Suppressor macrophage (primary cell): Measurements from ENCODE around the gene UBAP1.
"Not testable (repeated sequence)": the region's sequence is repeated elsewhere in the genome, so short reads cannot be mapped to it uniquely, and the experiment has no call there.

Experiments
- DNase-seq, 4 experiments: peaks; one replicate each; pipeline ENCODE4 v3.0.0-alpha.2; 2020 to 2022

Gene UBAP1

DNA sequence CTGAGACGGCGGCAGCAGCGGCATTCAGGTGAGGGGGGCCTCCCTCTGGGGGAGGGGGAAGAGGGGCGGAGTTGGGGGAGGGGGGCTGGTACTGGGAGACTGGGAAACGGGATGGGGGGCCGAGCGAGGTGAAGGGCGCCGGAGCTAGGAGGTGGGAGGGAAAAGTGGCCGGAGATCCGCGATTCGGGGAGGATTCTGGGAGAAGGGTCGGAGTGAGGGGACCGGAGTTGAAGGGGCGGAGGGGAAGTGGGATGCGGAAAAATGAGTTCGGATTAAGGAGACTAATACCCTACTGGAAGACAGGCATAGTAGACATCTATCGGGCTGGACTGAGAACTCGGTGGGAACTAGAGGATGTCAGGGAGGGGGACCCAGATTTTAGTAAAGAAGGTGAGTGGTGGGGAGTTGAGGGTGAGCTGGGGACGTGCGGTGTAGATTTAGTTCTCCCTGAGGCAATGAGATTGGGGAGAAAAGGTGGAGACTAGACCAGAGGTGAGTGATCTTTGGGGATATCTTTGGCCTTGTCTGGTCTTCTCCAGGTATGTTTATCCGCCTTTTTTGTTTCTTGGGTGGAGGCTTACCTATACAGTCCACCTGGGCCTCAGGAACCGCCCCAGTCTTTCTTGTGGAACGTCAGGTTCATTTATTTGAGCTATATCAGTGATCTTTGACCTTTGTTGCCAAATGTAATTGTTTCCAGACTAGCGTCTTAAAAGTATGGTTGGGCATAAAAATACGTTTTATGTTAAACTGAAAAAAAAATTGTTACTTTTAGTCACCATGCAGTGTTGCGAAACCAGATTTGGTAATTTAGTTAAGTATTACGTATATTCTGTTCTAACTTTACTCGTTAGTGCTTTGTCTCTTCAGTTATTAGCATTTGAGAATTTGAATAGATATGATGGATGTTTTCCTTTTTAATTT is 632 bp downstream of the UBAP1 start:
- DNase-seq, result peak; percentile 53 to 77 (median 66)

DNA sequence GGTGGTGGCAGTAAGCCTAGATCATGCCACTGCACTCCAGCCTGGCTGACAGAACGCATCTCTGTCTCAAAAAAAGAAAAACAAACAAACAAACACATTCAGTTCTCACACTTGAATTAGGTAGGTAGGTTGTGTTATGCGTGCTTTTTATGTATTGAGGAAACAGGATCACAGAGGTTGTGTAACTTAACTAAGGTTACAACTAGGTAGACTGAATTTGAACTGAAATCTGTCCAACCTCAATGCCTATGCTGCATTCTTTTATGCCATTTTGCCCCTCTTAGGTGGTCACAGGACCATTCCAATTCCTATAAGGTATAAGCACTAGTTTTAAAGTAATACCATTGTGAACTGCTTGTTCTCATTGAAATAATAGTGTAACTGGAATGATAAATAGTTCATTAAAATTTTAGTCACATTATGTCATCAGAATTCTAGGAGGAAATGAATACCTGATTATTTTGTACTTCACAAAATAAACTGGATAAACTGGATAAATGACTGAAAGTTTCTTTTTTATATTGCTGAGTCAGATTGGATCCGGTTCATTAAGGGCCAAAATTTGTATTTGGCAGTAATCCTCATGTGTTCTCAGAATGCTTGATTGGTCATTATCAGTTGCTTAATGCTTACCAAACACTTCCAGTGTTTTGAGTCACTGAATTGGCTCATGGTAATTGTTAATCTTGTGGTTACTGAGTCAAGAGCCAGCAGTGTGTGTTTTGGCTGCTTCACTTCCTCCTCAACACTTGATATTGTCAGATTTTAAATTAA is 7.1 kb downstream of the UBAP1 start:
- DNase-seq, result peak; percentile 68 to 94 (median 80)

DNA sequence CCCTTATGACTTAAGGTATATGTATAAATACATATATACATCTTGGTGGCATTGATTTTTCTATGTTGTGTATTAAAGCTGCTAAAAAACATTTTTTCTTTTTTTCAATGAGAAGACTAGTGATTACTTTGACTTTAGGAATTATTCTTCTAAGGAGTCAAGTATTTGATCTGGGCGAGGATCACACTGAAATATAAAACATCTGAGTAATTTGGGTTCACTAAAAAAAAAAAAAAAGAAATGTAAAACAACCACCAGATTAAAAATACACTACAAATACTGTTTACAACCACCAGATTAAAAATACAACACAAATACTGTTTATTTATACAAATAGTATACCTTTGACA is 9.0 kb downstream of the UBAP1 start:
- no peak for DNase-seq

DNA sequence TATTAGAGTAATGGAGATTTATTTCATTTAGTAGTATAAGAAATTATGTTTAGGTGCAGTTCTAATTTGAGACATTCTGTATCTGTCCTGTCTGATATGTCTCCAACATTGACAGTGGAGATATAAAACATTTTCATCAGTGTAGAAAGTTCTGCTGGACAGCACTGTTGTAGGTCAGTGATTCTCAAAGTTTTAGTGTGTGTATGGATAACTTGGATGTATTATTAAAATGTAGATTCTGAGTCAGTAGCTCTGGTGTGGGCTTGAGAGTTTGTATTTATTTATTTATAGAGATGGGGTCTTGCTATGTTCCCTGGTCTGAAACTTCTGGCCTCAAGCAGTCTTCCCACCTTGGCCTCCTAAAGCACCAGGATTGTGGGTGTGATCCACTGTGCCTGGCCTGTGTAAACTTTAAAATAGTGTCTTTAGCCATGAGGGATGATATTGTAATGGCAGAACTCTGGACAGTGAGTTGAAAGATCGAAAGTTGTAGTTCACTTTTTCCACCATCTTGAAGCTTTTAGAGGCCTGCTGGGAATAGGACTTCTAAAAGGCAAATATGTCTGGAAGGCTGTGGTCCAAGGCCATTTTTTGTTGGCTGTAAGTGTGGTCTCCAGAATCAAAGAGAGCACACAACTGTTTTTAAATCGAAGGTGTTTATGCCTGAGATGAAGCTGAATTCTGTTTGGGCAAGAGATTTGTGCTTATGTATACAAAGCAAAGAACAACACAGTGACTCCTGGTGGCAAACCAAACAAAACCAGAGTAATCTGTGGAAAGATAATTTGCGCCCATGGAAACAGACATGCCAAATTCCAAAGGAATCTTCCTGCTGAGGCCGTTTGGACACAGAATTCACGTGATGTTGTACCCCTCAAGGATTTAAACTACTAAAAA is 12.4 kb downstream of the UBAP1 start:
- no peak for DNase-seq

DNA sequence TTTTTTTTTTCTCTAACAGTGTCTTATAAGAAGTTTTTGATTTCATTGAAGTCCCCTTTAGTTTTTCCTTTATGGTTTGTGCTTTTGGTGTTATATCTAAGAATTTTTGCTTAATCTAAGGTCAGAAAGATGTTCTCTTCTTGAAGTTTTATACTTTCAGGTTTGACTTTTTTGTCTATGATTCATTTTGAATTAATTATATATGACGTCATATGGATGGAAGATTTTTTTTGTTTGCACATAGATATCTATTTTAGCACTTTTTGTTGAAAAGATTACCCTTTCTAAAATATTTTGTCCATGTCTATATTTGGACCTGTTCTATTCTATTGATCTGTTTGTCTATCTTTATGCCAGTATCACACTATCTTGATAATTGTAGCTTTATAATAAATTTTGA is 16.3 kb downstream of the UBAP1 start:
- no peak for DNase-seq

DNA sequence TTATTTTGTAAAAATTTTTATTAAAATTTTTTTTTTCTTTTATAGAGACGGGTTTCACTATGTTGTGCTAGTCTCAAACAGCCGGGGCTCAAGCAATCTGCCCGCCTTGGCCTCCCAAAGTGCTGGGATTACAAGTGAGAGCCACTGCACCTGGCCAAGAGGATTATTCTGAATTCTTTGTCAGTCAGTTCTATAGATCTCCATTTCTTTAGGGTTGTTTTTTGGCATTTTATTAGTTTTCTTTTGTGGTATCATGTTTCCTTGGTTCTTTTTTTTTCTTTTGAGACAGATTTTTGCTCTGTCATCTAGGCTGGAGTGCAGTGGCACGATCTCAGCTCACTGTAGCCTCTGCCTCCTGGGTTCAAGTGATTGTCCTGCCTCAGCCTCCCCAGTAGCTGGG is 18.4 kb downstream of the UBAP1 start:
- not testable (repeated sequence) for DNase-seq

DNA sequence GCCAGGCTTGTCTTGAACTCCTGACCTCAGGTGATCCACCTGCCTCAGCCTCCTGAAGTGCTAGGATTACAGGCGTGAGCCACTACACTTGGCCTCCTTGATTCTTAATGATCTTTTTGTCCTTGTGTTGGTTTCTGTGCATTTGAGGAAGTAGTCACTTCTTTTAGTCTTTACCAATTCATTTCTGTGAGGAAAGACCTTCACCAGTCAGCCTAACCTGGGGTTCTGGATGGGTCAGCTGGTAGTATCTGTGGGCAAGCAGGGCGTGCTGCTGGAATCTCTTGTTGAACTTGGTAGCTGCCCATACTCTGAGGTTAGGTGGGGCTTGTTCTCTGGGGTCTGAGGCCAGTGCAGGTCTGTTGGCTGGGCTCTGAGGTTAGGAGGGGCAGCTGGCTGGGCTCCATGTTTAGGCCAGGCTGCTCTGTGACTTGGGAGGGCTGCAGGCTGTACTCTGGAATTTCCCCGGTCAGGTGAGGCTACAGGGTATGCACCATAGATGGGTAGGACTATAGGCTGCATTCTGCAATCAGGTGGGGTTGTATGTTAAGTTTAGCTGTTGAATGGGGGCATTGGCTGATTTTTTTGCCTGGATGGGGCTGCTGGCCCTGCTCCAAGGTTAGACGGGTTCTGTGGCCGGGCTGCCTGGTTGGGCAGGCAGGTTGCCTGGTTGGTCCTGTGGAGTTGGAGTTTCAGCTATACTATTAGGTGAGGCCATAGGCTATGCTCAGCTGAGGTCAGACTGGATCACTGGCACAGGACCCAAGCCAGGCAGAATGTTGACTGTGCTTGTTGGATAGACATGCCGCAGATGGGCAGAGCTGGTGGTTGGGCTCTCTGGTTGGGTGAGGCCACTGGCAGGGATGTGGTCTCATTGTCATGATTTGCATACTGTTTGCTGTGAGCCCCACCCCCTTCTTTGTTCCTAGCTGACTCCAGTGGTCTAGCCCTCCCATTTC is 19.2 kb downstream of the UBAP1 start:
- DNase-seq, result peak in 3 of 4 experiments; percentile 23 to 49 (median 32)

DNA sequence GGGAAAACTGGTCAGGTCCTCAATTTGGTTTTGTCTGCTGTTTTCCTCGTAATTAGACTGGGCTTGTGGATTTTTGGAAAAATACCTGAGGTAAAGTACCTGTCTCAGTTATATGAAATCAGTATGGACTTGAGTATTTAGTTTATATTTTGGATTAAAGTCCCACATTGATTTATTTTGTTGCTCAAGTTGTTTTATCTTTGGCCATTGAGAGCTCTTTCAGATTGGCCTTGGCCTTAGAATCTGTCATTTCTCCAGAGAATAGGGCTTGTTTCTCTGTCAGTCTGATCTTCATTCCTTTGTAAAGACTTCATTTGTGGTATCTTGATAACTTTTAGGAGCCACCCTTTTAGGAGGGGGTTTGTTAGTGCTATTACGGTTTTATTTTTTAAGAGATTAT is 21.2 kb downstream of the UBAP1 start:
- DNase-seq, result no peak

DNA sequence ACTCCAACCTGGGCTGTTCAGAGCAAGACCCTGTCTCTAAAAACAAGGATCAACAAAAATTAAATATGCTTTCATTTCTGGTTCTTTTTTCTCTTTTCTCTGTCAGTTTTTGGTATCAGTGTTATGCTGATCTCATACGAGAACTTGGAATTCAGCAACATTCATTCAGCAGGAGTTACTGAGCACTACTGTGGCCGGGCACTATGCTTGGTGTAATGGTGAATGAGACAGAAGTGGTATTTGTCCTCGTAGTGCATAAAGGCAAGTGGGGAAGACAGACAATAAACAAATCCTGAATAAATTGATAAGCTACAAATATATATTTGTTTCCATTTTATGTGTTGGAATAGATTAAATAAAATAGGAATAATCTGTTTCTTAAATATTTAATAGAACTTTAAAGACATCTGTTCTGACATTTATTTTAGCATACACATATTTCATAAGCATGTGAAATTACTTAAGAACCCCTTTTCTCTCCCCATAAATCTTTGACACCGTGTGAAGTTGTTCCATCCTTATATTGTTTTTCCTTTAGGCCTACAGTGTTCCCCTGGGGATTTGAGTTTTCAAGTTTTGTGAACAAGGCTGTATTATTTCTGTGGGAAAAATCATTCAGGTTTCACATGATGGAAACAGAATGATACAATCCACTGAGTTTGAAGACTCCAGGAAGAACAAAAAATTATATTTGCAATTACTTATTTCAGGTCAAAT is 24.6 kb downstream of the UBAP1 start:
- no peak for DNase-seq

DNA sequence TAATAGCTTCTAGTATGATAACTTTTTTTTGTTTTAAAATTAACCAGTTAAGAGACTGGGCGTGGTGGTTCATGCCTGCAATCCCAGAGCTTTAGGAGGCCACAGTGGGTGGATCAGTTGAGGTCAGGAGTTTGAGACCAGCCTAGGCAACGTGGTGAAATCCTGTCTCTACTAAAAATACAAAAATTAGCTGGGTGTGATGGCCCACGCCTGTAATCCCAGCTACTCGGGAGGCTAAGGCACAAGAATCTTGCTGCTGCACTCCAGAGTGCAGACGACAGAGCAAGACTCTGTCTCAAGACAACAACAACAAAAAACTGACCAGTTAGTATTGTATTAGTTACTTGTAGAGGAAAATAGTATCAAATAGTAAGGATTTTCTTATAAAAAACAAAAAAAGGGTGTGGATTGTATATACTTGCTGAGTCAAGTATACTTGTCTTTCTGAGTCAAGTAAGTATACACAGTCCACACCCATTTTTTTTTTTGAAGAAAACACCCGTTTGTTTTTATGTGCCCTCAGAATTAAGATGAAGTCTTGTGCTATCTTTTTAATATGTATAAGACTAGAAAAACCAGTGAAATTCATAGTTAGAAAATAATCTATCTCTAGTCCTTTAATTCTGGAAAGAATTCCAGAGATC is 25.3 kb downstream of the UBAP1 start:
- DNase-seq, result no peak

DNA sequence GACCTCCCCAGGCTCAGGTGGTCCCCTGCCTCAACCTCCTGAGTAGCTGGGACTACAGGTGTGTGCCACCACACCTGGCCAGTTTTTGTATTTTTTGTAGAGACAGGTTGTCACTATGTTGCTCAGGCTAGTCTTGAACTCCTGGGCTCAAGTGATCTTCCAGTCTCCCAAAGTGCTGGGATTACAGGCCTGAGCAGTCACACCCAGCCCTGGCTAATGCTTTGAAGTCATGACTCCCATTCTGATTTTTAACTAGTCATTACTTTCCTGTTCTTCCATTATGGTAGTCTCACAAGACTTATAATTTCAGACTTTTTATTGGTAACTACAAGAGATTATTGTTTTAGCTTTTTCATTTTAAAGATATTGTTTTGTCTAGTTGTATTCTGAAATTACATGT is 26.3 kb downstream of the UBAP1 start:
- no peak for DNase-seq

DNA sequence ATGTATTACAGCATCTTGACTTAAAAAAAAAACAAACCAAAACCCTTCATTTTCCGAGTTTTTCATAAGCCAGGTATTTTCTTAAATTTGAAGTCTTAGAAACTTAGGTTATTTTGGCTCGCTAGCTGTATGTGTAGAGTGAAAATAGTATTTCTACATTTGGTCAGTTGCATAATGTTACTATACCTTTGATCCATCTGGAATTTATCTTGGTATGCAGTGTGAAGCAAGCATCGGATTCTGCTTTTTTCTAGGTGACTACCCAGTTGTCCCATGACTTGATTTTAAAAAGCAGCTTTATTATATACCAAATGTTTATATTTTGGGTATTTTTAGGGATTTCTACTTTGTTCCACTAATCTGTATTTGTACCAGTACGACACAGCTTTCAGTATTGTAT is 27.7 kb downstream of the UBAP1 start:
- no peak for DNase-seq

DNA sequence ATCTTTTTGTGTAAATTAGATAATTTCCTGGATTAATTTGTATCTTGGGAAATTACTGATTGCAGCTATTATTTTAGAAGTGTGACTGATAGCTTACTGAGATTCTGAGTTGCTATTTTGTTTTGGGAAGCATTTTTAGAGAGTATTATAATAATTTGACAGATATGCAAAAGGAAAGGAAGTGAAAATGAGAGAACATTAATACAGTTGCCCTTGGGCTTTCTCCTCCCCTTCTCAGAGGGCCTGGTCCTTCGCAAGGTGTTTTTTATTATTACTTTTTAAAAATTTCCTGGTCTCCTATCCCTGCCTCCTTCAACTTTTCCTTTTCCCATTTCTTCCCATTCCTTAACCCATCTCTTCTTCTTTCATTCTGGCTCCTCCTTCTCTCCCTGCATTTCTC is 32.6 kb downstream of the UBAP1 start:
- no peak for DNase-seq

DNA sequence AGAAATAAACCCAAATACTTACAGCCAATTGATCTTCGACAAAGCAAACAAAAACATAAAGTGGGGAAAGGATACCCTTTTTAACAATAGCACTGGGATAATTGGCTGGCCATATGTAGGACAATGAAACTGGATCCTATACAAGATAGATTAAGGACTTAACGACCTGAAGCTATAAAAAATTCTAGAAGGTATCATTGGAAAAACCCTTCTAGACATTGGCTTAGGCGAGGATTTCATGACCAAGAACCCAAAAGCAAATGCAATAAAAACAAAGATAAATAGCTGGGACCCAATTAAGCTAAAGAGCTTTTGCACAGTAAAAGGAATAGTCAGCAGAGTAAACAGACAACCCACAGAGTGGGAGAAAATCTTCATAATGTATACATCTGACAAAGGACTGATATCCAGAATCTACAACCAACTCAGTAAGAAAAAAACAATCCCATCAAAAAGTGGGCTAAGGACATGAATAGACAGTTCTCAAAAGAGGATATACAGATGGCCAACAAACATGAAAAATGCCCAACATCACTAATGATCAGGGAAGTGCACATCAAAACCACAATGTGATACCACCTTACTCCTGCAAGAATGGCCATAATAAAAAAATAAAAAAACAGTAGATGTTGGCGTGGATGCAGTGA is 35.6 kb downstream of the UBAP1 start:
- not testable (repeated sequence) for DNase-seq

DNA sequence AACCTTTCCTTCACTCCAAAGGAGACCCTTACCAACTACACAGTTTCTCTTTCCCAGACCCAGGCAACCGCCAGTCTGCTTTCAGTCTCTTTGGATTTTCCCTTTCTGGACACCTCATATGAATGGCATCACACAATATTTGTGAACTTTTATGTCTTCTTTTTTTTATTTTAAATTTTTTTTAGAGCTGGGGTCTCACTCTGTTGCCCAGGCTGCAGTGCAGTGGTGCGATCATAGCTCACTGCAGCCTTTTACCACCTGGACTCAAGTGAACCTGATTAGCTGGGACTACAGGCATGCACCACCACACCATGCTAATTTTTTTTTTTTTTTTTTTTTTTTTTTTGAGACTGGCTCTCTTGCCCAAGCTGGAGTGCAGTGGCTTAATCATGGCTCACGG is 37.5 kb downstream of the UBAP1 start:
- no peak for DNase-seq

DNA sequence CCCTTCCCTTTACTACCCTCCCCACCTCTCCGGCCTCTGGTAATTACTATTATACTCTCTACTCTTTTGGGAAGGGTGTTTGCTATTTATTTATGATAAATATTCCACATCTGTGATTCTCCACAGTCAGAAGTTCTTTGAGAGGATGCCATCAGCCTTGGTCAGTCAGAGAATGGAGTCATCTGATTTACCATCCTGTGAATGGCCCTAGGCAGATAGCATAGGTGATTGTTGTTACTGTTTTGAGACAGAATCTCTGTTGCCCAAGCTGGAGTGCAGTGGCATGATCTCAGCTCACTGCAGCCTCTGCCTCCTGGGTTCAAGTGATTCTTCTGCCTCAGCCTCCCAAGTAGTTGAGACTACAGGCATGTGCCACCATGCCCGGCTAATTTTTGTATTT is 38.2 kb downstream of the UBAP1 start:
- DNase-seq, result not testable (repeated sequence)

DNA sequence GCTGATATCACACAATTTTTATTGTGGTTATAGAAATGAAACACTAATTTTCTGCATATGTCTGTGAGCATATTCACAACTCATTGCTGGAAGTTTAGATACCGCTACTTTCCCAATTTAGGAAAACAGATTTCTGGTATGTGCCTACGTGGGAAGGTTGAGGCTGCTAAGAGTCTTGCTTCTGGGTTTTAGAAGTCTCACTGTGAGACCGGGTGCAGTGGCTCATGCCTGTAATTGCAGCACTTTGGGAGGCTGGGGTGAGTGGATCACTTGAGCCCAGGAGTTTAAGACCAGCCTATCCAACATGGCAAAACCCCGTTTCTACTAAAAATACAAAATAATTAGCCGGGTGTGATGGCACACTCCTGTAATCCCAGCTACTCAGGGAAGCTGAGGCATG is 39.6 kb downstream of the UBAP1 start:
- no peak for DNase-seq

DNA sequence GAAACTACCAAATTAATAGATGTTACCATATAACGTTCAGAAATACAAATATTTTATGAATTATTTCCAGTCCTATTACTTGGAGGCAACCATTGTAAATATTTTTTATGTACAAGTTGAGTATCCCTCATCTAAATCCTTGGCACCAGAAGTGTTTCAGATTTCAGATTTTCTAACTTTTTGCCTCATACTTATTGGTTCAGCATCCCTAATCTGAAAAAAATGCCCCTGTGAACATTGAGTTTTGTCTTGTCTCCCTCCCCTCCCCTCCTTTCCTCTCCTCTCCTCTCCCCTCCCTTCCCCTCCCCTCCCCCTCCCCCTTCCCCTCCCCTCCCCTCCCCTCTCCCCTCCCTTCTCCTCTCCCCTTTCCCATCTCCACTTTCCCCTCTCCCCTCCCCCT is 40.6 kb downstream of the UBAP1 start:
- no peak for DNase-seq

DNA sequence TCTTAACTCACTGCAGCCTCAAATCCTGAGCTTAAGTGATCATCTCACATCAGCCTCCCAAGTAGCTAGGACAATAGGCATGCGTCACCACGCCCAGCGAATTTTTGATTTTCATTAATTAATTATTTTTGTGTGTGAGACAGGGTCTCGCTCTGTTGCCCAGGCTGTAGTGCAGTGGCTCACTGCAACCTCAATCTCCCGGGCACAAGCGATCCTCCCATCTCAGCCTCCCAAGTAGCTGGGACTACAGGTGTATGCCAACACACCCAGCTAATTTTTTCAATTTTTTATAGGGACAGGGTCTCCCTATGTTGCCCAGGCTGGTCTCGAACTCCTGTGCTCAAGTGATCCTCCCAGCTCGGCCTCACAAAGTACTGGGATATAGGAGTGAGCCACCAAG is 41.4 kb downstream of the UBAP1 start:
- DNase-seq, result no peak

DNA sequence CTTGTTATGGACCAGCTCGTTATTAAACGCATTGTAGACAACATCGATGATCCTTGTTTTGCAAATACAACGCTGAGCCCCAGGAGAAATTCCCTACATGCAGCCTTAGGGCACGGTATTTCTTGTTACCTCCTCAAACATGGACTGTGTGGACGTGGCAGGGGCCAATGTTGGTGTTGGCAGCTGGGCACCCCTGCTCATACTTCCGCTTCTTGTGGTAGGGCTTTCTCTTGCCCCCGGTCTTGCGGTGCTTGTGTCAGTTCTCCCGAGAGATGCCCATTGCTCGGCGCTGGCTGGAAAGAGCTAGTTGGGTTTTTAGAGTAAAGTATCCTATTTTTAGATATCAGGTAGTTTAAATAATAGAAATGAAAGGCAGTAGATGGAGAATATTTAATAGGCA is 45.5 kb downstream of the UBAP1 start:
- no peak for DNase-seq
